ENCODE results near the gene PGAP1.

Gene PGAP1

GRCh38 chr2:196887431-196887830 lies 39.1 kb downstream of the PGAP1 start:
- DNase-seq = no peak

GRCh38 chr2:196884368-196884767 lies 42.1 kb downstream of the PGAP1 start:
- DNase-seq = no peak

GRCh38 chr2:196876364-196876763 lies 50.1 kb downstream of the PGAP1 start:
- no peak for DNase-seq

- no peak for DNase-seq
These were observed 51.1 kb downstream of the PGAP1 start for GRCh38 chr2:196875414-196875813.

- DNase-seq = no peak
These were observed 53.0 kb downstream of the PGAP1 start for GRCh38 chr2:196873511-196873910.

- DNase-seq = no peak
These were observed 71.9 kb downstream of the PGAP1 start for GRCh38 chr2:196854629-196855028.

- DNase-seq = no peak
These were observed 73.0 kb downstream of the PGAP1 start for GRCh38 chr2:196853301-196854087.

- no peak for DNase-seq
These were observed 75.4 kb downstream of the PGAP1 start for GRCh38 chr2:196851088-196851487.

GRCh38 chr2:196849895-196850294 lies 76.6 kb downstream of the PGAP1 start:
- DNase-seq = peak in 3 of 4 experiments; percentile 4 to 17 (median 7)

- DNase-seq = no peak
These were observed 80.2 kb downstream of the PGAP1 start for GRCh38 chr2:196846295-196846694.

GRCh38 chr2:196845371-196845770 lies 81.1 kb downstream of the PGAP1 start:
- DNase-seq = no peak

- DNase-seq = no peak
These were observed 86.3 kb downstream of the PGAP1 start for GRCh38 chr2:196840171-196840570.

GRCh38 chr2:196839574-196839973 lies 86.9 kb downstream of the PGAP1 start:
- peak in 2 of 4 experiments; percentile 4 to 32 for DNase-seq

- no peak for DNase-seq
These were observed 90.1 kb downstream of the PGAP1 start for GRCh38 chr2:196836440-196836839.

GRCh38 chr2:196830701-196831100 lies 95.8 kb downstream of the PGAP1 start:
- no peak for DNase-seq

- no peak for DNase-seq
These were observed 99.2 kb downstream of the PGAP1 start for GRCh38 chr2:196827356-196827755.

GRCh38 chr2:196823750-196824522 lies 102.6 kb downstream of the PGAP1 start:
- DNase-seq = peak in 3 of 4 experiments; percentile 12 to 68 (median 62)

- DNase-seq = no peak
These were observed 105.3 kb downstream of the PGAP1 start for GRCh38 chr2:196821195-196821594.

GRCh38 chr2:196809260-196809659 lies 117.2 kb downstream of the PGAP1 start, which contains the start of gene C2orf66:
C2orf66 (minus strand) TSS chr2:196809355; CDS start chr2:196809336, 19 bp downstream.
- no peak for DNase-seq

GRCh38 chr2:196808083-196808665 lies 118.3 kb downstream of the PGAP1 start:
- DNase-seq = no peak

GRCh38 chr2:196804381-196804780 lies 122.1 kb downstream of the PGAP1 start:
- DNase-seq = no peak

- no peak for DNase-seq
These were observed 124.1 kb downstream of the PGAP1 start for GRCh38 chr2:196802401-196802800.

- DNase-seq = no peak
These were observed 124.7 kb downstream of the PGAP1 start for GRCh38 chr2:196801674-196802261.

Data from suppressor macrophage (primary cell).